HEK293T (cell line): ENCODE measurements around the gene SYT7.

Experiments
- BHLHE40 ChIP-seq: fragments of 450-650 bp; IDR thresholded peaks from 2 replicates; pipeline ENCODE4 v1.6.1; 2016; ENCODE audit warnings: mild to moderate bottlenecking, moderate library complexity, borderline replicate concordance
- CTBP1 ChIP-seq: fragments of 450-650 bp; IDR thresholded peaks from 2 replicates; pipeline ENCODE4 v1.6.1; 2016; ENCODE audit warnings: borderline replicate concordance
- ELF4 ChIP-seq: fragments of 450-650 bp; IDR thresholded peaks from 2 replicates; pipeline ENCODE4 v1.6.1; 2017; ENCODE audit warnings: antibody characterized with exemption
- FOXA1 ChIP-seq: fragments of 450-650 bp; IDR thresholded peaks from 2 replicates; pipeline ENCODE4 v1.6.1; 2016; ENCODE audit warnings: mild to moderate bottlenecking
- FOXK2 ChIP-seq: fragments of 450-650 bp; IDR thresholded peaks from 2 replicates; pipeline ENCODE4 v1.6.1; 2016; ENCODE audit warnings: mild to moderate bottlenecking
- FOXM1 ChIP-seq: fragments of 450-650 bp; IDR thresholded peaks from 2 replicates; pipeline ENCODE4 v1.6.1; 2017; ENCODE audit warnings: mild to moderate bottlenecking, borderline replicate concordance
- HDGF ChIP-seq: fragments of 450-650 bp; IDR thresholded peaks from 2 replicates; pipeline ENCODE4 v1.6.1; 2017; ENCODE audit warnings: antibody characterized with exemption, borderline replicate concordance
- L3MBTL2 ChIP-seq: fragments of 450-650 bp; conservative IDR thresholded peaks from 2 replicates; pipeline ENCODE4 v1.6.1; 2016; ENCODE audit warnings: mild to moderate bottlenecking
- NFRKB ChIP-seq: fragments of 450-650 bp; IDR thresholded peaks from 2 replicates; pipeline ENCODE4 v1.6.1; 2016; ENCODE audit warnings: mild to moderate bottlenecking, moderate library complexity
- SP1 ChIP-seq: fragments of 450-650 bp; IDR thresholded peaks from 2 replicates; pipeline ENCODE4 v1.6.1; 2017
- SUZ12 ChIP-seq: fragments of 450-650 bp; IDR thresholded peaks from 2 replicates; pipeline ENCODE4 v1.6.1; 2016; ENCODE audit warnings: mild to moderate bottlenecking
- TARDBP ChIP-seq: fragments of 450-650 bp; IDR thresholded peaks from 2 replicates; pipeline ENCODE4 v1.6.1; 2016
- ZNF384 ChIP-seq: fragments of 450-650 bp; IDR thresholded peaks from 2 replicates; pipeline ENCODE4 v1.6.1; 2016
- TF ChIP-seq, protein P1 (sequence below): fragments of 450-650 bp; IDR thresholded peaks from 2 replicates; pipeline ENCODE4 v1.6.1; 2016

DNA sequence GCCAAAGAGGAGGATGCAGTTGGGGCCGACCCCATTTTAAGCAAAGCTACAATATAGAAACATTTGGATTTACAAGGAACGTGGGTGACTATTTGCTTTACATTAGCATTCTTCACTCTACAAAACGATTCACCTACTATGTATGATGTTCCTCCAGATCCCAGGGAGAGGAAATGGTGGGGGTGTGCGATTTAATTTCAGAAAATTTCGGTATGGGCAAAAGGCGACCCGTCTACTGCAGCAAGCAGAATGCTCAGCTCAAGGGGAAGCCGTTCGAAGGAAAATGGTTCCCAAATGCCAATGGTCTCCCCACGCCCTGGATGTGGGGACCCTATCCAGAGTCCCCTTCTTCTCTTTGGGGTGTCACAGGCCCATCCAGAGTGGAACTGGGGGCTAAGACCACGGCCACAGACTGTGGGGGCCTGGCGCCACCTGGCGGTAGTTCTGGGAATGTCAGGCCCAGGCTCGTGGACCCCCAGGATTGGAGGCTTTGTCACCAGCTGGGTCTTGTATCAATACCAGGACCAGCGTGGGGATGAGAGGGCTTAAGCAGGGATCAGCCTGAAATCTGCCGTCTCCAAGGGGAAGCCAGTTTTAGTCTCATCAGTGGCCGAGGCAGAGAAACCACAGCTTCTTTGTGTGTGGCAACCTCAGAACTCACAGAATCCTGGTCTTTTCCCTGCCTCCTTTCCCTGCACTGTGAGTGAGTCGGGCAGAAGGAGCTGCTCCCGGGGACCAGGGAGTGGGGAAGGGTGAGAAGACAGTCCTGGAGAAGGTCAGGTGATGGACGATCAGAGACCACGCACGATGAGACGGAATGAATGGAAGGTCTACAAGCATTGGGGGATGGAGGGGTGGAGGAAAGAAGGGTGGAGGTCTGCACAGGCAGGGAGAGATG is 64.0 kb downstream of the SYT7 start:
- TF ChIP-seq SUZ12 (no peak), ELF4 (no peak), FOXA1 (no peak), TARDBP (no peak), SP1 (no peak), HDGF (no peak), CTBP1 (no peak), NFRKB (no peak), ZNF384 (no peak), BHLHE40 (no peak), L3MBTL2 (no peak), FOXK2 (no peak), FOXM1 (no peak)
- TF ChIP-seq, protein P1, sequence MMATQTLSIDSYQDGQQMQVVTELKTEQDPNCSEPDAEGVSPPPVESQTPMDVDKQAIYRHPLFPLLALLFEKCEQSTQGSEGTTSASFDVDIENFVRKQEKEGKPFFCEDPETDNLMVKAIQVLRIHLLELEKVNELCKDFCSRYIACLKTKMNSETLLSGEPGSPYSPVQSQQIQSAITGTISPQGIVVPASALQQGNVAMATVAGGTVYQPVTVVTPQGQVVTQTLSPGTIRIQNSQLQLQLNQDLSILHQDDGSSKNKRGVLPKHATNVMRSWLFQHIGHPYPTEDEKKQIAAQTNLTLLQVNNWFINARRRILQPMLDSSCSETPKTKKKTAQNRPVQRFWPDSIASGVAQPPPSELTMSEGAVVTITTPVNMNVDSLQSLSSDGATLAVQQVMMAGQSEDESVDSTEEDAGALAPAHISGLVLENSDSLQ: no peak
